Smooth muscle cell of the pulmonary artery (primary cell): Measurements from ENCODE around the gene ITGB1BP1. TPM values are rescaled to one million over a fixed set of nuclear protein-coding genes. Genes with fewer than 3 reads are reported as not detected.

Source experiments
- total RNA-seq: library from RNA; depleted of rRNA; stranded (reverse); fragments of >200 nt; gene quantifications from 2 replicates; pipeline ENCODE4 v1.2.3, GENCODE V29; 2014

Gene ITGB1BP1
- total RNA-seq: 41.6 and 62.6 TPM in 2 replicates

GRCh38 chr2:9423100-9423921 lies at the start of gene ITGB1BP1, which contains the start of gene CPSF3:
Gene ITGB1BP1, minus strand, starts transcription at chr2:9423528. Its CDS starts 4,831 bp downstream, at chr2:9418697.
Gene CPSF3, plus strand, starts transcription at chr2:9423654. Its CDS starts 120 bp downstream, at chr2:9423774.

Other genes starting within 250 kb of the ITGB1BP1 start
- 63.4 and 72.9 TPM in 2 replicates for gene ASAP2, start 216.7 kb downstream of the ITGB1BP1 start, total RNA-seq
- gene CPSF3, start 126 bp upstream of the ITGB1BP1 start, total RNA-seq: 39.7 and 43.3 TPM in 2 replicates
- gene IAH1, start 51.0 kb upstream of the ITGB1BP1 start, total RNA-seq: 45.9 and 51.2 TPM in 2 replicates
- gene ADAM17, start 132.3 kb upstream of the ITGB1BP1 start, total RNA-seq: 37.1 and 51.7 TPM in 2 replicates
- gene YWHAQ, start 207.5 kb upstream of the ITGB1BP1 start, total RNA-seq: 271 and 274 TPM in 2 replicates